Measurements from ENCODE around the gene ITGA8. TPM values are rescaled to one million over a fixed set of nuclear protein-coding genes. Genes with fewer than 3 reads are reported as not detected.

ITGA8 gene
- polyA plus RNA-seq, 1 donor = 7.3 TPM

DNA sequence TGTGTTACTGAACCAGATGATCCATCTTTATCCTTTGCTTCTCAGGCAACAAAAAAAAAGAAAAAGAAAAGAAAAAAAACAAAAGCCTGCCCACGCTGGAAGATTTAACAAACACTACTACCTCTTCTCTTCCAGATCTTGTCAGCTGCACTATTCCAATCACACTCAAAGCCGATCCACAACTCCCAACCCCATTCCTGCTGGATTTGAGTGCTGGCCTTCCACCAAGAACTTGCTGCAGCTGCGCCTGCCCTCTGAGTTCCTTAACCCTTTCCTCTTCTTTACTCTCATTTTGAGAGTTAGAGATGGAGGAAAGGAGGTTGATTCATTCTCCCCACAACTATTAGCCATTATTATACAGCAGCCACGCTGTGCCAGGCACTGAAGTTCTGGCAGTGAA, 16.0 kb upstream of the ITGA8 start:
- DNase-seq (ENCODE audit: low read depth) = peak; percentile 83

DNA sequence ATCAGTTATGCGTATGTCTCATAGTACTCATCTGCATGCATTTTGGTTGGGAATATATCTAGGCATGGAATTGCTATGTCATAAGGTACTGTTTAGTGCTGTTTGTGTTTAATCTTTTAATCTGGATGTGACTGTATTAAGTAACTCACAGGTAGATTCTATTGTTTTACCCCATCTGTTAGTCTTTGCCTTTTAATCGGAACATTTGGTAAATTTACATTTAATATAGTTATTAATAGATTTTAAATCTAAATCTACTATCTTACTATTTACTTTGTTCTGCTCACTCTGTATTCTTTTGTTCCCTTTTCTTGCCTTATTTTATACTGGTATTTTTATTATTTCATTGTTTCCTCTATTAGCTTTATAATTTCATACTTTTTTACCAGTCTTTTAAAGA, 10.6 kb upstream of the ITGA8 start:
- DNase-seq (ENCODE audit: low read depth) = no peak

DNA sequence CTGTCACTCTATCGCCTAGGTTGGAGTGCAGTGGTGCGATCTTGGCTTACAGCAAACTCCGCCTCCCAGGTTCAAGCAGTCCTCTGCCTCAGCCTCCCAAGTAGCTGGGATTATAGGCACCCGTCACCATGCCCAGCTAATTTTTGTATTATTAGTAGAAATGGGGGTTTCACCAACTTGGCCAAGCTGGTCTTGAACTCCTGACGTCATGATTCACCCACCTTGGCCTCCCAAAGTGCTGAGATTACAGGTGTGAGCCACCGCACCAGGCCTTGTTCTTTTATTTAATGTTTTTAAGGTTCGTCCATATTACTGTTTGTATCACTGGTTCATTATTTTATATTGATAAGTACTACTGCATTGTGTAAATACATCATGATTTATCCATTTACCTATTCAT, 10.2 kb upstream of the ITGA8 start:
- DNase-seq (ENCODE audit: low read depth) = no peak

DNA sequence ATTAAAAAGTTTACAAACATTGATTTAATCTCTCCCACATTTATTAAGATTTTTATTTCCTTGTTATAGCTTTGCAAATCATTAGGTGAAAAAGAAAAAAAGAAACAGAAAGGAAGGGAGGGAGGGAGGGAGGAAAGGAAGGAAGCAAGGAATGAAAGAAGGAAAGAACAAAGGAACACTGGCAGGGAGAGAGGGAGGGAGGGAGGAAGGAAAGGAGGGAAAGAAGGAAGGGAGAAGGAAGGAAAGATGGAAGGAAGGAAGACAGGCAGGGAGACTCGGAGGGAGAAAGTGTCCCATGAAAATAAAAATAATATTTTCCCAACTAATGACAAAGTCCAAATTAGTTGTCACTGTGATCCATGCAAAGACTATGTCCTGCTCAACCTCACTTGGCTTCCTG, 6.3 kb upstream of the ITGA8 start:
- no peak for DNase-seq (ENCODE audit: low read depth)

DNA sequence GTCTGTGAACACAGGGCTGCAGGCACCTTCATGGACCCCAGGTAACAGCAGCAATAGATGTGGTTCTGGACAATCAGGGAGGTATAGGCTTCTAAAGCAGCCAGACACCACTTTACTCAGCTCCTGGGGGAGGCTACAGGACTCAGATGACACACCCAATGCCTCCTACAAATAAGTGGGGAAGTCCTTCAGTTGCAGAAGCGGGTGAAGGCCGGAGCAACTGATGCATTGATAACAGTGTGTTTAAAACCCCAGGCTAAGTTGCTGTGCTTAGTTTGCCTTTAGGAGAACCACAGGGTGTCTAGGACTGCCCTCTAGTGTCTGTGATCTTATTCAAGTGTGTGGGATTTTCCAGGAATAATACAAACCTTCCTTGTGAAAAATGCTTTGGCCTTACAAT, 5.9 kb upstream of the ITGA8 start:
- DNase-seq (ENCODE audit: low read depth) = no peak

DNA sequence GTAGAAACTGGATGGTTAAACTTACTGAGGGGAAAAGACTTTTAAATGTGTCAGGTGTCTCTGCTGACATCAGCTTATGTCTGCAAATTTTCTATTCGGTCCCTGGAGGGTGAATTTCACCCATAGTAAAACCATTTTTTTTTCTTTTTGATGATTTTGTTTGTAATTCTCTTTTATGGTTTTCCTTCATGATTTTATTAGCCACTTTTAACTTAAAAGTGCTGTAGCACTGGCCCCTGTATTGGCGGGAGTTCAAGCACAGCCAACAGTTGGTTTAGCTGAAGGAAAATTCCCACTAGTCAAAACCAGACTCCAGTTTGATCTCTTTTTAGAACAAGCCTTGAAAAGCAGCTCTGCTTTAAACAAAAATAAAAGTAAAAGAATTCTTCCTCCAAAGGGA, 5.0 kb upstream of the ITGA8 start:
- DNase-seq (ENCODE audit: low read depth) = no peak

DNA sequence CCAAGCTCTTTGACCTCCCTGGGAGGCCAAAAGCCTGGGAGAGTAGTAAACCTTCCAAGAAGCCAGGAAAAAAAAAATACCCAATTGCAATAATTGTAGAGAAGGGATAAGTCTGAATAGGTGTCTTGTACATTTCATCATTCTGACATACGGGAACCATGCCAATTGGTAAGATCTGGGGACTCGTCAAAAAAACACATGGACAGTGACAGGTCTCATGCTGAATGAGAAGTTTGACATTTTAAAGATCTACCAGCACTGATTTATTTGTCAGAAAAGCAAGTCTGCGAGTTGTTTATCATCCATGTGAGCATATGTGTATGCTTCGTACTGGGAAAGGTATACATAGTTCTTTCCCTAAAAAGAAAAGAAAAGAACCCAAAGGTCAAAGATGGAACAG, 4.1 kb upstream of the ITGA8 start:
- no peak for DNase-seq (ENCODE audit: low read depth)

DNA sequence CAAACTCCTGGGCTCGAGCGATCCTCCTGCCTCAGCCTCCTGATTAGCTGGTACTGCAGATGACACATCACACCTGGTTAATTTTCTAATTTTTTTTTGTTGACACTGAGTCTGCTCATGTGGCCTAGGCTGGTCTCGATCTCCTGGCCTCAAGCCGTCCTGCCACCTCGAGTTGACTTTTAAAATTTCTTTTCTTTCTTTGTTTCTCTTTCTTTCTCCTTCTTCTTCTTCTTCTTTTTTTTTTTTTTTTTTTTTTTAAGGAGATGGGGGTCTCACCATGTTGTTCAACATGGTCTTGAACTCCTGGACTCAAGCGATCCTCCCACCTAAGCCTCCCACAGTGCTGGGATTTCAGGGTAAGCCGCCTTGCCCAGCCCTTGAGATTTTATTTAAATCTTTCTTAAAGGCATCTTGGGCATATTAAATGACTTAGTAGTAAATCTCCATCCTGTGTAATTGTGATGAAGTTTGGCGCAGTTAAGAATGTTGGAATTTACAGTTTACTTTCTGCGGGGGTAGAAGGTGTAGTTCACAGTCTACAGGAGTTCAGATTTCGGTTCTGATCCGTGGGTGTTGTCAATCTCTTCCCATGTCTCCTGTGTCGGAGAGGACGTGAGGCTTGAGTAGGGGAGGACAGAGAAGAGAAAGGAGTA, 1.0 kb upstream of the ITGA8 start:
- DNase-seq (ENCODE audit: low read depth) = no peak

DNA sequence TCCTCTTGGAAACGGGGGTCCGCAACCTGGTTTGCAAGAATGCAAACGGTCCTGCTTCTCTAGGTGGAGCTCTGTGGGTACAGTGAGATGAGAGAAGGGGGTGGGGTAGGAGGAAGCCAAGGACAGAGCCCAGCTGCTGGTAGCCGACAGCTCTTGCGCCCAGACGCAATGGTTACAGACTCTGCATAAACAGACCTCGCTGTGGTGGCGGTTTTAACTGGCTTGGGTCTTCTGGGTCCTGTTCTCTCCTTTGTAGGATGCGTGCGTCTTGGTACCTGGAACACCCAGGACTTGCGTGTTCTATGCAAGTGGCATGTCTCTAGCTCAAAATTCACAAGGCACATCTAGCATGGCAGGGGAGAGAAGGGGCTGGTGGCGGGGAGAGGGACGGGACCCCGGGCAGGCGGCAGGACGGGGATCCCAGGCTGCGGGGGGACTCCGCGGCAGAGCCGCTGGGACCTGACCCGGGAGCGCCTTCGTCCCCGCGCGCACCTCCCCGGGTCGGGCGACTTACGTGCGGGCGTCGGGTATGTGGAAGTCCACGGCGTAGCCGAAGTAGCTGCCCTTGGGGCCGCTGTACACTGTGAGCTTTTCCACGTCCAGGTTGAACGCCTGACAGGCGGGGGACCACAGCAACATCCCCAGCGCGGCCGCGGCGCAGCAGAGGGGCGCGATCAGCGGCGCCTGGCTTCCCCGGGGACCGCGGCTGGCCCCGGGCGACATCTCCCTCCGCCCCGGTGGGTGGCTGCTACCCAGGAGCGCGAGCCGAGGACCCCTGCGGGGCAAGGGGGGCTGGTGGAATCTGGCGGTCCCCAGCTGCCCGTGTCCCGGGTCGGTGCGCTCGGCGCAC, 448 bp downstream of the ITGA8 start:
- no peak for DNase-seq (ENCODE audit: low read depth)

DNA sequence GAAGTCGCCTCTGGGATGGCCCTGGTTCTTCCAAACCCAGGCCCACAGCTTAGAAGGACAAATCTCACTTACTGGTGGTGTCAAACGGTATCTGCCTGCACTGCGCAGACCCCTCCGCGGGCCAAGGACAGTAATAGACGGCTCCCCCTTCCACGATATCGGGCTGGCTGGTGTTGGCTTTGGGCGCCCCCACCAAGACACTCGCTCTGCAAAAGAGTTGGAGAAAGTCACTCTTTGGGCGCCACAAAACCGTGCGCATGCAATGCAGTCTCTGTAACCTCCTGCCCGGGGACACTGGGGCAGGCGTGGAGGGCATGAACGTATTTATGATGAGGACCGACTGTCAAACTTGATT, 1.1 kb downstream of the ITGA8 start:
- no peak for DNase-seq (ENCODE audit: low read depth)

DNA sequence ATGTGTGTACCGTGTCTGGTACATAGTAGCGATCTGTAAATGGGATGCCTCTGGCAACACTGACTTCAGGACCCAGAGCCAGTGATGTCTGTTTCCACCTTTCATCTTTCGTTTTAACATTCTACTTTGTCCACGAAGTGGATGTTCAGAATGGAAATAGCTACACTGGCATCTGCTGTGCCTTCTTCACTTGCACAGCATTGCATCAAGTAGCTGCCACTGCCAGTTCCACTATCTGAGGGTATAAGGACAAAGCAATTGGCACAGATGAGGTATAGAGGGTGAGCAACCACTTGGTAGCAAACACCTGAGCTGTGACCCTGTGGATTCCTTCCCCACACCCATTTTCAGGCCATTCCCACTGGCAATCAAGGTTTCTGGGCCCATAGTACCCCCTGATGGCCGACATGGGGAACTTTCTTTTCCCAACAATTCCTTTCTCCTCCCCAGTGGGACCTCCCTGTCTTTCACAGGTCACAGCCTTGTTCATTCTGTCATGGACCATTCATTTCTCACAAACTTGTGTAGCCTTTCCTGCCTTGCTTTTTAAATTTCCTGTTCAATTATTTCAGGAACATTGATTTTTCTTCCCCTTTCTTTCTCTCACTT, 4.0 kb downstream of the ITGA8 start:
- DNase-seq (ENCODE audit: low read depth) = no peak

DNA sequence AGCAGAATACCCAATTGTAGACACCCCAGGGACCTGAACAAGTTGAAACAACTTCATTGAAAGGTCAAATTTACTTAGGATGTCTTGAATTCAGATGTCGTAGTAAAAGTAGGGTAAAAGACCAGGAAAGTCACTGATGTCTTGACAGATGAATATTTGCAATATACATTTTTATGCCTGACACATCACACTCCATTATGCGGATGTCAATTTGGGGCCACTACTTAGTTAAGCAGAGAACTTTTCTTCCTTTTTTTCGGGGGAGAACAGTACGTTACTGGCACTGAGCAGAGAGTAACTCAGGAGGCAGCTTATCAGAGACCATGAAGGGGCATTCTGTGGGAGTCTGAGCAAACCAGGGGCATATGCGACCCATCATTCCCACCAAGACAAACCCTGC, 4.9 kb downstream of the ITGA8 start:
- no peak for DNase-seq (ENCODE audit: low read depth)

DNA sequence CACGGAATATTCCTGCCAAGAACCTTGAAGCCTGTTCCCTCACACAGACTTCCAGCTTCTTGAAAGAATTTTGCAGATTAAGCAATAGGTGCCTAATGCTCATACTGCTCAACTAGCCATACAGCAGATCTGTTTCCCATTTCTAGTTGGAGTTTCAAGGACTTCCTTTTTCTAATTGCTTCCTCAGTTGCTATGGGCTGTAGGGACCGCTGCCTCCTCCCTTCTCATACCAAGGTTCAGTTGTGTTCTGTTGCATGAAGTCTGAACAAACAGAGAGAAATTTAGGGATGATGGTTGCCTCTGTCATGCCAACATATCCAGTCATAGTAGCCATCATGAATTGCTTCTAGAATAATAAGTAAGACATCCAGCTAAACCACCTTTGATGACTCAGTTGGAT, 6.8 kb downstream of the ITGA8 start:
- no peak for DNase-seq (ENCODE audit: low read depth)

DNA sequence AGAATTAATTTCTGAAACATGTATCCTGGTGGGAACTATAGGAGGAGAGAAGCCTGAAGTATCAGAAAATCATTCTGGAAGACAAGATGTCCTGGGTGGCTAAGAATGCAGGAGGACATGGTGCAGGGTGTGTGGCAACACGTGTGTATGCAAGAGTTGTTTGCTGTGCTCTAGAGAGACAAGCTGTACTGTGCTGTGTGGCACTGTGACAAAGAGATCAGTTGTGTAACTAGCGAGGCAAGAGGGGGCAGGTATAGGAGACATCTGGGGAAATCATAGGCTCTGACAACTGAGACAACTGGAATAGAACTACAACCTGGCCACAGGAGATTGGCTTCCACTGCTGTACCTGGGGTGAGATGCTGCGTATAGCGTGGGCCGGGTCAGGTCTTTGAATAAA, 9.3 kb downstream of the ITGA8 start:
- no peak for DNase-seq (ENCODE audit: low read depth)

DNA sequence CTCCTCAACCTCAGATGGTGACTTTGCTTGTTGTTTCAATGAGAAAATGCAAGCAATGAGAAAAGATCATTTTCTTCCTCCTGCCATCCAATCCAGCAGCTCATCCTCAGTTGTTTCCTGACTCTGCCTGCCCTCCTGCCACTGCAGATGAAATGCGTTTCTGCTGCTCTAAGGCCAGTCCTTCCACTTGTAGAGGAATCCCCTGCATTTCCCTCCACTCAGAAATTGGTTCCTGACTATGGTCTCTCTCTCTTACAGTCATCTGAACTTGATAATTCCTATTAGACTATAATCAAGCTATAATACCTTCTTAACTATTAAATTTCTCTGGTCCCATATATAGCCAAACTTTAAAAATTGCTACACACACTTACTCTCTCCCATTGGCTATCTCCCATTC, 14.4 kb downstream of the ITGA8 start:
- no peak for DNase-seq (ENCODE audit: low read depth)

DNA sequence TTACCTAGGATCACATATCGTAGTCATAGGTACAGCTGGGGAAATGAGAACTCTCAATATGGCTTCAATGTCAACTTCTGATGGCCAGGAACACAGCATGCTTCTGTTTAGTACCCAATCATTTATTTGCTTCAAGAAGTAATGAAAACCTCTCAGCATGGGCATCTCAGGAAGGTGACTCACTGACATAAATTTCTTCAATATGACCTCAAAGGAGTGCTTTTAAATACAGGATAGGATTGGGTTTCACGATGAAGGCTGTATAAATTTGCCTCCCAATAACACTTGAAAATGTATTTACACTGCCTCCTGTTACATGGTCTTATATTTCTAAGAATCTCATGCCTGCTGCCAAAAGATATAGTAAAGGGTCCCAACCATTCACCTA, 15.1 kb downstream of the ITGA8 start:
- no peak for DNase-seq (ENCODE audit: low read depth)

DNA sequence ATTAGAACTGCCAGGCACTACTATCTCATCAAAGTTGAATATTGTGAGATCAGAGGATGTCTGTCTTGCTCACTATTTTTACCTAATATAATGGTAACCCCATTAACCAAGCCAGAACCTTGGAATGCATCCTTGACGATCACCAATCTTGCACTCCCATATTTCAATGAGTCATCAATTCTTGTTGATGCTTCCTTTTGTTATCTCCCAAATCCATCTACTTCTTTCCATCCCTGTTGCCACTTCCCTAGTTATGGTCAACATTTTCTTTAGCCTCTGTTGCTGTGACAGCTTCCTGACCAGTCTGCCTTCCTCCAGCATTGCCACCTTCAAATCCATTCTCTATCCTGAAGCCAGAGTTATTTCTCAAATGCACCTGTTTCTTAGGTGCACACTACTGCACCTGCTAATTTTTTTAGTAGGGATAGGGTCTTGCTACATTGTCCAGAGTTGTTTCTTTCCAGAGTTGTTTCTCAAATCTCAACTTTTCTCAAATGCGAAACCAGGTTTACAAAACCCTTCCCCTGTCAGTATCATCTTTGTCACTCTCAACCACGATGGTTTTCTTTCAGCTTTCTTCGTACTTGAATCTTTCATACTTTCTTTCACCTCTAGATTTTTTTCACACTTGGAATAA, 15.7 kb downstream of the ITGA8 start:
- DNase-seq (ENCODE audit: low read depth) = no peak

DNA sequence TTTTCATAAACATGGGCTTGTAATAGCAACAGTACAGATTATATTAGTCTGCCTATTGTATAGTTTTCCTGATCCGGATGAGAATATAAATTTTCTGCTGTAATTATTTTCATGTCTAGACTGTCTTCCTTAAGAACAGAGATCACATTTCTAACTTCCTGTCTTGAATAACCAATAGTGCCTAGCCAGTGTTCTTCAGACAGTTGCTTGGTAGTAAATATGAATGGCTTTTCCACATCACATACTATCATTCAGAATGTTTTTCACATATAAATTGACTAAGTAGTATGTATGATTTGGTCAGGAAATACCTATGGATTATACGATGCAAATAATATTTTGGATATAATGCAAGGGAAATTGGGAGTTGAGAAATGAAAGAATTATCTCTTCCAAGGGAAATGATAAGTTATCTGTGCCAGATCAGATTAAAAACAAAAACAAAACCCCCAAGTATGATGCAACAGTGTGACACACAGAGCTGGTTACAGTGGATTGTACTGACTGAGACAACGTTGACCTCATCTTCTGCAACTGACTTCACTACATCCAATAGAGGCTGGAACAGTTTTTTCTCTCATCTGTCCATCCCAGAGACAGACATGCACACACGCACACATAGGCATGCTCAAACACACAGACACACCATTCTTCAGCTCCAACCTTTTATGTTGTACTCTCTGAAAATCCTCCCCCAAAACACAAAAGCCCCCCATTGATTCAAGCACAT, 16.4 kb downstream of the ITGA8 start:
- DNase-seq (ENCODE audit: low read depth) = no peak

DNA sequence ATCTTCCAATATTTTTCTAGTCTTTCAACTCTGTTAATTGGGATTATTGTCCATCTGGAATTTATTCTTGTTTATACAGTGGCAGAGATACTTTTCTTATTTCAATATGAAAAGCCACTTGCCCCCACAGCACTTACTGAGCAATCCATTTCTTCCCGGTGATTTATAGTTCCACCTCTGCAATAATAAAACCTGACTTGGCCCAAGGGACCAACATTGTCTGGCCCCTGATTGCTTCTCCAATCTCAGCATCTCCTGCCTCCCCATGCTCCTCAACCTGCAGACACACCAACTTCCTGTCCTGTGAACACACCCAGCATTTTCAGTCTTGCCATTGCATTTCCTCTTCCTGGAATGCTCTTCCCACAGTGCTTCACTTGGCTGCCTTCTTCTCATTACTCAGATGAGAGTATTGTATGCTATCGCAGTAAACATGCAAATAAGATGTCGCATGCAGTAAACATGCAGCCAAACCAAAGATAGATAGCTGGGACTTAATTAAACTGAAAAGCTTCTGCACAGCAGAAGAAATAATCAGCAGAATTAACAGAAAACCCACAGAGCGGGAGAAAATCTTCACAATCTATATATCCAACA, 19.5 kb downstream of the ITGA8 start:
- DNase-seq (ENCODE audit: low read depth) = no peak

DNA sequence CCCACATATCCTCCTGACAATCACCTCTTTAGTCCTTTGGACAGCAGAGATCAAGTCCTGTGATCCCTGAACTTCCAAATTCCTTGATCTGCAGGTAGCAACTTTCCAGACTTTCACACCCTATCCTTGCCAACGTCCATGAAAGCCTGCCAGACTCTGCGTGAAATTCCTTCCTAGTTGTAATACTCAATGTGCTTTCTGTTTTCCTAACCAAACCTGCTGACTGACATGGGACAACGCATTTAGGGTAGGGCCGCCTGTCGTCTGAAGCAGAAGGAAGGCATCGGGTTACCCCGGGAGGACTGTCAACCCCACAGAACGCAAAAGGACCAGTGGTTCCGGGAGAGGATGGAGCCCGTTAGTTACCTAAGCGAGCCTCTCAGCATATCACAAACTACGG, 23.9 kb downstream of the ITGA8 start:
- no peak for DNase-seq (ENCODE audit: low read depth)

DNA sequence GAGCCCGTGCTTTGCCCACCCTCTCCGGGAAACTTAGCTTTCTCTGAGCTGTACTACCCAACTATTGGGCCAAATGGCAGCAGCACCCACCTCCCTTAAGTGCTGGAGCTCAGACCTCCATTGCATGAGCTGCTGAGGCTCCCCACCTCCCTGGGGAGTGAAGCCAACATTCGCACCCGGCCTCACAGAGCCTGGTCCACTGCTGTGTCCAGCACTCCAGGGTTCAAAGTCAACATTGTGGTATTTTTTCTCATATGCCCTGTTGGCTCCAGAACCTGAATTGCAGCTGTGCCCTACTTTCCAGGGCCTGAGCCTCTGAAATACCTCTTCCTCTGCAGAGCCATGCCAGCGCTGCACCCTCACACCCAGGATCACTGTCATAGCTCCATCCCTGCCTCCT, 29.7 kb downstream of the ITGA8 start:
- no peak for DNase-seq (ENCODE audit: low read depth)

DNA sequence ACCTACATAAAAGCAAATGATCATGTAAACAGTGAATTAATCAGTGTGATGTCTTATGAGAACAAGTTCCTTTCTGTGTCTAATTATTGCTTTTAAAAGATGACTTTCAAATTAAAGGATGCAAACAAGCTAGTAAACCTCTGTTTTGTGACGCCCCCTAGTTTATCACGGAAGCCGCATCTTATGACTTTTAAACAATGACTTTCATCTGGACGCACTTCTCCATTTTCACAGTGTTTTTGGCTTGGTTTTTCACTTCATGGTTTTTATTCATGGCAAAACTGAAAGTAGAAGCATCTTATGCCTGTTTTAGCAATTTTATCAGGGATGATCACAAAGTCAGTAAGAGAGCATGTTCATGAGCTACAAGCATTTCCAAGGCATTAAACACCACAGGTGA, 35.0 kb downstream of the ITGA8 start:
- no peak for DNase-seq (ENCODE audit: low read depth)
